GM12873 (cell line): Measurements from ENCODE around the gene DCAF6.

ENCODE experiments used
- CTCF ChIP-seq: IDR thresholded peaks from 2 replicates; pipeline ENCODE4 v1.5.1; 2012; ENCODE audit warnings: low read depth, mild to moderate bottlenecking, moderate library complexity, low read length, control low read depth; ENCODE audit not compliant: insufficient read depth; ENCODE audit errors: missing control alignments

Gene DCAF6

GRCh38 chr1:168085401-168085872 lies 149.0 kb downstream of the DCAF6 start:
- no peak for TF ChIP-seq CTCF

GRCh38 chr1:168086438-168086837 lies 150.0 kb downstream of the DCAF6 start:
- TF ChIP-seq CTCF, result peak; percentile 19

- no peak for TF ChIP-seq CTCF
These were observed 151.2 kb downstream of the DCAF6 start for GRCh38 chr1:168087696-168088095.

GRCh38 chr1:168088511-168089325 lies 152.2 kb downstream of the DCAF6 start:
- TF ChIP-seq CTCF, result no peak

GRCh38 chr1:168089326-168089978 lies 153.0 kb downstream of the DCAF6 start:
- TF ChIP-seq CTCF, result no peak

- TF ChIP-seq CTCF, result no peak
These were observed 153.5 kb downstream of the DCAF6 start for GRCh38 chr1:168089979-168090337.

- no peak for TF ChIP-seq CTCF
These were observed 153.9 kb downstream of the DCAF6 start for GRCh38 chr1:168090395-168090794.
